OCI-LY7 (cell line): ENCODE data around the gene AXDND1. TPM values are rescaled to one million over a fixed set of nuclear protein-coding genes. Genes with fewer than 3 reads are reported as not detected.

Experiments
- BruUV-seq: library from RNA; stranded (reverse); fragments of 400-500 nt; replicated peaks from 2 replicates; lab custom pipeline; 2021; lab: Mats Ljungman, UMichigan
- CTCF ChIA-PET: fragments of 300-600 bp; sonication (Branson Sonifier 250); formaldehyde crosslinking; loops from one replicate; lab custom pipeline; 2022; ENCODE audit warnings: antibody characterized with exemption; ENCODE audit not compliant: unreplicated experiment; lab: Charles Lee
- POLR2A ChIA-PET: fragments of 300-600 bp; sonication (Branson Sonifier 250); formaldehyde crosslinking; loops from one replicate; lab custom pipeline; 2022; ENCODE audit warnings: antibody characterized with exemption; lab: Charles Lee
- DNase-seq: peaks from one replicate; pipeline ENCODE4 v3.0.0-alpha.2; 2015; ENCODE audit warnings: low spot score
- H2AFZ ChIP-seq: fragments of 200-600 bp; sonication (generic), shearing (Covaris generic); 2 replicates; pipeline ENCODE4 v1.6.1; 2014; ENCODE audit warnings: mild to moderate bottlenecking, antibody characterized with exemption, low read length, moderate library complexity
- H3K27ac ChIP-seq: fragments of 200-600 bp; sonication (generic); 2 replicates; pipeline ENCODE4 v1.5.1; 2014; ENCODE audit warnings: mixed run types, low read depth, mild to moderate bottlenecking, moderate library complexity, low read length, inconsistent platforms; ENCODE audit not compliant: poor library complexity, severe bottlenecking
- H3K36me3 ChIP-seq: fragments of 200-600 bp; sonication (generic); 2 replicates; pipeline ENCODE4 v1.6.1; 2014; ENCODE audit warnings: mild to moderate bottlenecking, antibody characterized with exemption, low read length, moderate library complexity, mixed read lengths; ENCODE audit not compliant: insufficient read depth
- H3K4me1 ChIP-seq: fragments of 200-600 bp; sonication (generic); 2 replicates; pipeline ENCODE4 v1.5.1; 2014; ENCODE audit warnings: mild to moderate bottlenecking, low read length; ENCODE audit not compliant: insufficient read depth, poor library complexity, severe bottlenecking
- H3K4me2 ChIP-seq: fragments of 200-600 bp; sonication (generic); 2 replicates; pipeline ENCODE4 v1.6.1; 2014; ENCODE audit warnings: mild to moderate bottlenecking, low read length
- H3K4me3 ChIP-seq: fragments of 200-600 bp; sonication (generic); 2 replicates; pipeline ENCODE4 v1.5.1; 2014; ENCODE audit warnings: mild to moderate bottlenecking, low read depth, low read length; ENCODE audit not compliant: poor library complexity, severe bottlenecking
- H3K79me2 ChIP-seq: fragments of 200-600 bp; sonication (generic); 2 replicates; pipeline ENCODE4 v1.6.1; 2016; ENCODE audit warnings: low read depth, mild to moderate bottlenecking, low read length, moderate library complexity, mixed read lengths; ENCODE audit not compliant: insufficient read depth
- H3K9me2 ChIP-seq: fragments of 200-600 bp; sonication (generic); 2 replicates; pipeline ENCODE4 v1.6.1; 2016; ENCODE audit warnings: mild to moderate bottlenecking, low read length, mixed read lengths; ENCODE audit not compliant: insufficient read depth
- H3K9me3 ChIP-seq: fragments of 200-600 bp; sonication (generic); 2 replicates; pipeline ENCODE4 v1.6.1; 2014; ENCODE audit warnings: mild to moderate bottlenecking, mixed run types, low read length, mixed read lengths
- H4K20me1 ChIP-seq: fragments of 200-600 bp; sonication (generic); 2 replicates; pipeline ENCODE4 v1.6.1; 2014; ENCODE audit warnings: mild to moderate bottlenecking, antibody characterized with exemption, low read length, moderate library complexity, mixed read lengths; ENCODE audit not compliant: insufficient read depth
- EZH2phosphoT487 ChIP-seq: fragments of 200-600 bp; sonication (generic); IDR thresholded peaks from 2 replicates; pipeline ENCODE4 v1.6.1; 2018; ENCODE audit warnings: low read depth, borderline replicate concordance, mild to moderate bottlenecking, mixed run types, antibody characterized with exemption, low read length, moderate library complexity, mixed read lengths
- intact Hi-C: fragments of 100-400 bp; cut with micrococcal nuclease; formaldehyde crosslinking; loops from one replicate; pipeline ENCODE4 v1.10.0; 2022; ENCODE audit not compliant: unreplicated experiment
- total RNA-seq, 2 experiments: library from RNA; depleted of rRNA in 1 of 2; stranded (reverse); fragments of >200 nt in 1 of 2; shearing (Covaris generic) in 1 of 2; gene quantifications; 2 replicates each; pipeline ENCODE4 v1.2.3, GENCODE V29; 2014 to 2022
- TF ChIP-seq, protein P1 (sequence below): fragments of 200-600 bp; sonication (generic); conservative IDR thresholded peaks from 2 replicates; pipeline ENCODE4 v1.5.1; 2014; ENCODE audit warnings: mild to moderate bottlenecking, antibody characterized with exemption, low read length, moderate library complexity, mixed read lengths

Gene AXDND1
- total RNA-seq, 2 experiments from 2014 or later, result 0.16 to 1.8 TPM

- Histone ChIP-seq H3K36me3 (peaks cover 52% of the 10 kb centered on the region), H3K4me2 (no peak overlapping the region), H3K4me1 (peaks cover 14% of the 10 kb centered on the region), H2AFZ (no peak overlapping the region), H3K4me3 (no peak overlapping the region), H4K20me1 (no peaks in the 10 kb centered on the region), H3K79me2 (no peaks in the 10 kb centered on the region), H3K27ac (no peak overlapping the region), H3K9me2 (no peaks in the 10 kb centered on the region), H3K9me3 (no peaks in the 10 kb centered on the region)
- no TSS peak for BruUV-seq
- POLR2A ChIA-PET, result no interaction called here
- CTCF ChIA-PET, result no interaction called here
- intact Hi-C loops, result no loop called here
- DNase-seq, result no peak
- TF ChIP-seq, protein P1, sequence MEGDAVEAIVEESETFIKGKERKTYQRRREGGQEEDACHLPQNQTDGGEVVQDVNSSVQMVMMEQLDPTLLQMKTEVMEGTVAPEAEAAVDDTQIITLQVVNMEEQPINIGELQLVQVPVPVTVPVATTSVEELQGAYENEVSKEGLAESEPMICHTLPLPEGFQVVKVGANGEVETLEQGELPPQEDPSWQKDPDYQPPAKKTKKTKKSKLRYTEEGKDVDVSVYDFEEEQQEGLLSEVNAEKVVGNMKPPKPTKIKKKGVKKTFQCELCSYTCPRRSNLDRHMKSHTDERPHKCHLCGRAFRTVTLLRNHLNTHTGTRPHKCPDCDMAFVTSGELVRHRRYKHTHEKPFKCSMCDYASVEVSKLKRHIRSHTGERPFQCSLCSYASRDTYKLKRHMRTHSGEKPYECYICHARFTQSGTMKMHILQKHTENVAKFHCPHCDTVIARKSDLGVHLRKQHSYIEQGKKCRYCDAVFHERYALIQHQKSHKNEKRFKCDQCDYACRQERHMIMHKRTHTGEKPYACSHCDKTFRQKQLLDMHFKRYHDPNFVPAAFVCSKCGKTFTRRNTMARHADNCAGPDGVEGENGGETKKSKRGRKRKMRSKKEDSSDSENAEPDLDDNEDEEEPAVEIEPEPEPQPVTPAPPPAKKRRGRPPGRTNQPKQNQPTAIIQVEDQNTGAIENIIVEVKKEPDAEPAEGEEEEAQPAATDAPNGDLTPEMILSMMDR, result no peak
- no peak for TF ChIP-seq EZH2phosphoT487
Observed at GRCh38 chr1:179337288-179337687, 28.5 kb upstream of the AXDND1 start.

DNA sequence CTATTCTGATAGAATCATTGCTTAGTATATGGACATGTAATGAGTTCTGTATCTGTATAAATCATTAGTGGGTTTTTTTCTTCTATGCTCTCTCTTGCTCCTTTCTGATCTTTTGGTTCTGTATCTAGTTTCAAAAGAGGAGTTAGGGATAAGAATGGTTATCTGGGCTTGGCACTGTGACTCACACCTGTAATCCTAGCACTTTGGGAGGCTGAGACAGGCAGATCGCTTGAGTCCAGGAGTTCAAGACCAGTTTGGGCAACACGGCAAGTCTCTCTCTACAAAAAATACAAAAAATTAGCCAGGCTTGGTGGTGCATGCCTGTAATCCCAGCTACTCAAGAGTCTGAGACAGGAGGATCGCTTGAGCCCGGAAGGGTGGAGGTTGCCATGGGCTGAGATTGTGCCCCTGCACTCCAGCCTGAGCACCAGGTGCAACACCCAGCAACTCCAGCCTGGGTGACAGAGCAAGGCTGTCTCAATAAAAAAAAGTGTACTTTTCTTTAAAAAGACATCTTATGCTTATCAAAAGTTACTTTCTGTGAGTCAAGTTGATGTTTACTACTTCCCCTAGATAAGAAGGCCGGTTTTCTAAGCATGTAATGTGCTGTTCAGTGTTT, 27.7 kb upstream of the AXDND1 start:
- peaks cover 14% of the 10 kb centered on the region for H3K4me1 ChIP-seq
- no peaks in the 10 kb centered on the region for H3K79me2 ChIP-seq
- H3K9me3 ChIP-seq, result no peaks in the 10 kb centered on the region
- no peaks in the 10 kb centered on the region for H3K9me2 ChIP-seq
- DNase-seq, result no peak
- CTCF ChIA-PET, result no interaction called here
- no peak for TF ChIP-seq EZH2phosphoT487
- TF ChIP-seq, protein P1, result no peak
- intact Hi-C loops, result no loop called here
- no TSS peak for BruUV-seq
- POLR2A ChIA-PET, result no interaction called here
- no peak overlapping the region for H3K4me2 ChIP-seq
- H2AFZ ChIP-seq, result no peak overlapping the region
- no peaks in the 10 kb centered on the region for H4K20me1 ChIP-seq
- no peak overlapping the region for H3K4me3 ChIP-seq
- peaks cover 55% of the 10 kb centered on the region for H3K36me3 ChIP-seq
- H3K27ac ChIP-seq, result no peak overlapping the region

- TF ChIP-seq EZH2phosphoT487, result no peak
- TF ChIP-seq, protein P1, result no peak
- H3K27ac ChIP-seq, result no peak overlapping the region
- no peak overlapping the region for H3K4me2 ChIP-seq
- peaks cover 66% of the 10 kb centered on the region for H3K36me3 ChIP-seq
- no peak overlapping the region for H3K4me3 ChIP-seq
- no peak overlapping the region for H2AFZ ChIP-seq
- CTCF ChIA-PET, result no interaction called here
- no peaks in the 10 kb centered on the region for H3K9me3 ChIP-seq
- no peaks in the 10 kb centered on the region for H4K20me1 ChIP-seq
- POLR2A ChIA-PET, result interaction anchor here (0.6 kb wide), 1 partner anchor 252 kb away, joined by 4 read pairs; no protein-coding TSS in a partner anchor
- no TSS peak for BruUV-seq
- peaks cover 14% of the 10 kb centered on the region for H3K4me1 ChIP-seq
- no peak for DNase-seq
- H3K79me2 ChIP-seq, result no peaks in the 10 kb centered on the region
- intact Hi-C loops, result no loop called here
- no peaks in the 10 kb centered on the region for H3K9me2 ChIP-seq
Observed at GRCh38 chr1:179340918-179341317, 24.9 kb upstream of the AXDND1 start.
